GM08714 (cell line): ENCODE measurements around the gene KRT3.

Experiments
- H3K4me3 ChIP-seq: fragments of 200-500 bp; sonication (Bioruptor generic); 2 replicates; pipeline ENCODE4 v1.5.1; 2014; ENCODE audit warnings: mild to moderate bottlenecking, low read length, inconsistent platforms
- ZNF274 ChIP-seq: IDR thresholded peaks from 2 replicates; pipeline ENCODE4 v1.6.1; 2012; ENCODE audit warnings: mild to moderate bottlenecking, low read depth, low read length

Gene KRT3

GRCh38 chr12:52749827-52750226, 46.1 kb downstream of the KRT3 start:
- no peak for TF ChIP-seq ZNF274
- H3K4me3 ChIP-seq = no peak overlapping the region

GRCh38 chr12:52748578-52748977, 47.3 kb downstream of the KRT3 start:
- H3K4me3 ChIP-seq = no peak overlapping the region
- no peak for TF ChIP-seq ZNF274

- H3K4me3 ChIP-seq = no peak overlapping the region
- TF ChIP-seq ZNF274 = no peak
Observed at GRCh38 chr12:52745554-52745953, 50.4 kb downstream of the KRT3 start.

- TF ChIP-seq ZNF274 = no peak
- H3K4me3 ChIP-seq = no peak overlapping the region
Observed at GRCh38 chr12:52744493-52745156, 51.3 kb downstream of the KRT3 start.

- no peak for TF ChIP-seq ZNF274
- H3K4me3 ChIP-seq = no peak overlapping the region
Observed at GRCh38 chr12:52742822-52743457, 53.0 kb downstream of the KRT3 start.

- no peak for TF ChIP-seq ZNF274
- H3K4me3 ChIP-seq = no peak overlapping the region
Observed at GRCh38 chr12:52742196-52742580, 53.7 kb downstream of the KRT3 start.

GRCh38 chr12:52741375-52742195, 54.3 kb downstream of the KRT3 start:
- TF ChIP-seq ZNF274 = no peak
- H3K4me3 ChIP-seq = no peak overlapping the region

GRCh38 chr12:52740584-52740983, 55.3 kb downstream of the KRT3 start:
- H3K4me3 ChIP-seq = no peak overlapping the region
- no peak for TF ChIP-seq ZNF274

GRCh38 chr12:52739963-52740362, 56.0 kb downstream of the KRT3 start:
- no peak overlapping the region for H3K4me3 ChIP-seq
- TF ChIP-seq ZNF274 = no peak
